ENCODE measurements around the gene SRPK2.

DNA sequence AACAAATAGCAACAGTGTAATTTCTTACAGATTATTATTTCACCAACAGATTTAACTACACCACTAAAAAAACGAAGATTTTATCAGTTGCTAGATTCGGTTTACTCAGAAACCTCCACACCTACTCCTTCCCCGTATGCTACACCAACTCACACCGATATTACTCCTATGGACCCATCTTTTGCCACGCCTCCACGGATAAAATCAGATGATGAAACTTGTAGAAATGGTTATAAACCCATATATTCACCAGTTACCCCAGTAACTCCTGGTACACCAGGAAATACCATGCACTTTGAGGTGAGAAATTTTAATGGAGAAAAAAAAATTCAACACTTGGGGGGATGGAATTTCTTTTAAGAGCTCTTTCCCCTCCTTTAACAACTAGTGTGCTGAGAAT lies 282.2 kb downstream of the SRPK2 start:
- no peak for TF ChIP-seq CTCF (IDR thresholded peaks at IDR 0.05)
- TF ChIP-seq POLR2AphosphoS5 (IDR thresholded peaks at IDR 0.05; ENCODE audit: low read depth, low read length): no peak
